PC-3 (cell line): ENCODE measurements around the gene TMEM125.

Experiments
- EZH2 ChIP-seq: fragments of 300-600 bp; sonication (generic); IDR thresholded peaks from one replicate; pipeline ENCODE4 v1.6.1; 2017; ENCODE audit warnings: antibody characterized with exemption, mild to moderate bottlenecking, low read length; ENCODE audit not compliant: unreplicated experiment
- EZH2phosphoT487 ChIP-seq: fragments of 300-600 bp; sonication (generic); IDR thresholded peaks from 2 replicates; pipeline ENCODE4 v1.6.1; 2018; ENCODE audit warnings: mild to moderate bottlenecking, antibody characterized with exemption, low read length, borderline replicate concordance
- TF ChIP-seq, protein P1 (sequence below): fragments of 300-600 bp; sonication (generic); conservative IDR thresholded peaks from 2 replicates; pipeline ENCODE4 v1.5.1; 2017; ENCODE audit warnings: antibody characterized with exemption, low read depth, mild to moderate bottlenecking, low read length

DNA sequence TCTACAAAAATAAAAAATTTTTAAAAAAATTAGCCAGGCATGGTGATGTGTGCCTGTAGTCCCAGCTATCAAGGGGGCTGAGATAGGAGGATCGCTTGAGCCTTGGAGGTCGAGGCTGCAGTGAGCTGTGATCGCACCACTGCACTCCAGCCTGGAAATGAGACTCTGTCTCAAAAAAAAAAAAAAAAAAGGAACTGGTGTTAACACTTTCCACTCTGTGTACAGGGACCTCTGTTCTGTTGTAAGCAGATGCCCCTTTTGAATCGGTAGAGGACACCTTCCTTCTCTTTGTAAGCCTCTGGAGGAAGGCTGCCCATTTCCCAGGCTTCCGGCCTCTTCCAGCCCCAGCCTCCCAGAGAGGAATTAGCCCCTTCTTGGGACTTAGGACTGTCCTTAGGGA, 22.9 kb downstream of the TMEM125 start:
- TF ChIP-seq, protein P1, sequence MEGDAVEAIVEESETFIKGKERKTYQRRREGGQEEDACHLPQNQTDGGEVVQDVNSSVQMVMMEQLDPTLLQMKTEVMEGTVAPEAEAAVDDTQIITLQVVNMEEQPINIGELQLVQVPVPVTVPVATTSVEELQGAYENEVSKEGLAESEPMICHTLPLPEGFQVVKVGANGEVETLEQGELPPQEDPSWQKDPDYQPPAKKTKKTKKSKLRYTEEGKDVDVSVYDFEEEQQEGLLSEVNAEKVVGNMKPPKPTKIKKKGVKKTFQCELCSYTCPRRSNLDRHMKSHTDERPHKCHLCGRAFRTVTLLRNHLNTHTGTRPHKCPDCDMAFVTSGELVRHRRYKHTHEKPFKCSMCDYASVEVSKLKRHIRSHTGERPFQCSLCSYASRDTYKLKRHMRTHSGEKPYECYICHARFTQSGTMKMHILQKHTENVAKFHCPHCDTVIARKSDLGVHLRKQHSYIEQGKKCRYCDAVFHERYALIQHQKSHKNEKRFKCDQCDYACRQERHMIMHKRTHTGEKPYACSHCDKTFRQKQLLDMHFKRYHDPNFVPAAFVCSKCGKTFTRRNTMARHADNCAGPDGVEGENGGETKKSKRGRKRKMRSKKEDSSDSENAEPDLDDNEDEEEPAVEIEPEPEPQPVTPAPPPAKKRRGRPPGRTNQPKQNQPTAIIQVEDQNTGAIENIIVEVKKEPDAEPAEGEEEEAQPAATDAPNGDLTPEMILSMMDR = no peak
- TF ChIP-seq EZH2 = no peak
- TF ChIP-seq EZH2phosphoT487 = no peak
